Vagina (tissue), 2 donors: ENCODE results near the gene MAMDC2. TPM values are rescaled to one million over a fixed set of nuclear protein-coding genes. Genes with fewer than 3 reads are reported as not detected.
"Not testable (repeated sequence)": the region's sequence is repeated elsewhere in the genome, so short reads cannot be mapped to it uniquely, and the experiment has no call there.

Experiments used
- DNase-seq, 2 donors: peaks; one replicate each; pipeline ENCODE4 v3.0.0-alpha.2; 2017; ENCODE audit errors: extremely low spot score in 2 of 2
- H3K27ac ChIP-seq: fragments of 200-600 bp; sonication (generic); one replicate; pipeline ENCODE4 v1.5.1; 2019
- H3K27me3 ChIP-seq: fragments of 200-600 bp; sonication (generic); one replicate; pipeline ENCODE4 v1.5.1; 2019
- H3K36me3 ChIP-seq, 2 donors: fragments of 200-600 bp; sonication (generic); one replicate each; pipeline ENCODE4 v1.5.1; 2017 to 2019
- H3K4me1 ChIP-seq: fragments of 200-600 bp; sonication (generic); one replicate; pipeline ENCODE4 v1.5.1; 2019
- H3K4me3 ChIP-seq, 2 donors: fragments of 200-600 bp; sonication (generic); 1 replicate in 1 of 2; 2 replicates in 1 of 2; pipeline ENCODE4 v1.5.1; 2016 to 2019
- H3K9me3 ChIP-seq: fragments of 200-600 bp; sonication (generic); one replicate; pipeline ENCODE4 v1.5.1; 2019
- CTCF ChIP-seq, 3 experiments: fragments of 450-650 bp in 2 of 3; fragments of 200-600 bp in 1 of 3; sonication (generic) in 1 of 3; IDR thresholded peaks; one replicate each; pipeline ENCODE4 v1.5.1; 2017 to 2019; ENCODE audit warnings: antibody characterized with exemption in 3 of 3, mild to moderate bottlenecking in 2 of 3, moderate library complexity in 2 of 3
- POLR2A ChIP-seq, 2 donors: fragments of 450-650 bp; IDR thresholded peaks; one replicate each; pipeline ENCODE4 v1.6.1; 2017; ENCODE audit warnings: antibody characterized with exemption in 2 of 2, mild to moderate bottlenecking in 2 of 2, moderate library complexity in 2 of 2
- POLR2AphosphoS5 ChIP-seq, 2 donors: sonication (generic); formaldehyde crosslinking; IDR thresholded peaks; one replicate each; pipeline ENCODE4 v1.9.0; 2017; ENCODE audit warnings: antibody characterized with exemption in 2 of 2, mild to moderate bottlenecking in 2 of 2, low read depth in 1 of 2; ENCODE audit not compliant: insufficient read depth in 1 of 2
- intact Hi-C: fragments of 100-400 bp; cut with DNase I; formaldehyde crosslinking; loops from one replicate; pipeline ENCODE4 v1.15.1; 2023
- total RNA-seq: library from RNA; depleted of rRNA; stranded (reverse); fragments of >200 nt; gene quantifications from one replicate; pipeline ENCODE4 v1.2.3, GENCODE V29; 2016

Gene MAMDC2
- total RNA-seq, 1 donor from 2014 or later: 38.5 TPM

DNA sequence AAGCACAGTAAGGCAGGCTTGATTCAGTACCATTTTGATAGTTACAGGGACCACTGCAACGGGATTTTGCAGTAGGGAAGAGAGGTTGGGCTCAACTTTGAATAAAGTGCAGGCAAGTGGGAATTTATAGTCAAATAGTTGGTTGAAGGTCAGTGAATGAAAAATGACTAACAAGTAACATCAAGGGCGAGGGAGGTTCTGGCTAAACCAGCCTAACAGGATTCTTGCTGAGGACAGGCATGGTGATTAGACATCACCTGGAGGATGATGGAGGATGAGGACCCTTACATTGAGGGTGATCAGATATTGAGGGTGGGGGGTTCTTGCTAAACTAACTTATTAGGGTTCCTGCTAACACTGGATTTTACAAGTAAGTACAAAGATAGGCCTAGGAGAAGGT lies 149.1 kb downstream of the MAMDC2 start:
- DNase-seq: no peak
- Histone ChIP-seq H3K9me3 (no peaks in the 10 kb centered on the region), H3K36me3 (no peaks in the 10 kb centered on the region), H3K27ac (no peak overlapping the region), H3K4me3 (no peak overlapping the region), H3K4me1 (no peaks in the 10 kb centered on the region), H3K27me3 (no peaks in the 10 kb centered on the region)
- TF ChIP-seq CTCF (IDR thresholded peaks at IDR 0.05) (no peak), POLR2AphosphoS5 (IDR thresholded peaks at IDR 0.05; ENCODE audit: insufficient read depth in 1 of 2, low read depth in 1 of 2) (peak in 1 of 2 donors; percentile 39), POLR2A (IDR thresholded peaks at IDR 0.05) (no peak)
- intact Hi-C loops: no loop called here

GRCh38 chr9:70195456-70195855 lies 151.8 kb downstream of the MAMDC2 start:
- Histone ChIP-seq H3K4me3 (no peak overlapping the region), H3K27ac (no peak overlapping the region), H3K9me3 (no peaks in the 10 kb centered on the region), H3K36me3 (no peaks in the 10 kb centered on the region), H3K4me1 (no peaks in the 10 kb centered on the region), H3K27me3 (no peaks in the 10 kb centered on the region)
- TF ChIP-seq POLR2A (IDR thresholded peaks at IDR 0.05): no peak
- TF ChIP-seq POLR2AphosphoS5 (IDR thresholded peaks at IDR 0.05; ENCODE audit: insufficient read depth in 1 of 2, low read depth in 1 of 2): no peak
- no peak for TF ChIP-seq CTCF (IDR thresholded peaks at IDR 0.05)
- intact Hi-C loops: no loop called here
- DNase-seq: no peak

DNA sequence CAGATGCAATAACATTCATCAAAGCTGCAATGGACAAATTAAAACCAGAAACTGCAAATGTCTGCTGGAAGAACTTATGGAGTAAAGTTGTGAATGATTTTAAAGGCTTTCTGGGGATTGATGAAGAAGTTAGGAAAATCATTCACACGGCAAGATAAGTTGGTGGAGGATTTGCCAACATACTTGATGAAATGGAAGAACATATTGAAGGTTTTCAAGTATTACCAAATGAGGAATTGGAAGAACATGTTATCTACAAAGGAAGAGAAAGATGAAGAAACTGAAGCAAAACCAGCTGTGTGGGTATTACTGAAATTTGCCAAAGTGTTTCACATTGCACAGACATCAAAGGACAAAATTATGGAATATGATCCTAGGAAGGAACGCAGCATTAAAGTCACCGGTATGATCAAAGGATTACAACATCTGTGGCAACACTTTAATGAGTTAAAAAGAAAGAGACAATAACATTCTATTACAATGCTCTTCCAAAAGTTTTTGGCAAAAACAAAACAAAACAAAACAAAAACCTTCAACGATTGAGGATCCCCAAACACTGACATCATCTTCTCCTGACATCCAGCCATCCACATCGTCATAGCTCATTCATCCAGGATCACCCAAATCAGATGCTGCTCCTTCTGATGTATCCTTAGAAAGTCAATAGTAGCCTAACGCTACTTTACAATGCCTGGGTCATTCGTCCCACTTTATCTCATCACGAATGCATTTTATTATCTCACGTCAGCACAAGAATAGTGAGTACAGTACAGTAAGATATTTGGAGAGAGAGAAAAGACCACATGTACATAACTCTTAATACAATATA lies 153.8 kb downstream of the MAMDC2 start:
- Histone ChIP-seq H3K4me1 (no peaks in the 10 kb centered on the region), H3K36me3 (no peaks in the 10 kb centered on the region), H3K4me3 (no peak overlapping the region), H3K9me3 (no peaks in the 10 kb centered on the region), H3K27ac (no peak overlapping the region), H3K27me3 (no peaks in the 10 kb centered on the region)
- DNase-seq: no peak
- TF ChIP-seq POLR2A (IDR thresholded peaks at IDR 0.05): no peak
- TF ChIP-seq POLR2AphosphoS5 (IDR thresholded peaks at IDR 0.05; ENCODE audit: insufficient read depth in 1 of 2, low read depth in 1 of 2): peak in 1 of 2 donors; percentile 10
- intact Hi-C loops: no loop called here

- H3K27ac ChIP-seq, H3K27me3 ChIP-seq, H3K4me1 ChIP-seq, H3K36me3 ChIP-seq, H3K9me3 ChIP-seq, intact Hi-C loops, DNase-seq, H3K4me3 ChIP-seq: not testable (repeated sequence)
Measured at GRCh38 chr9:70204743-70205142, 161.1 kb downstream of the MAMDC2 start.

- no peak overlapping the region for H3K4me3 ChIP-seq
Measured at GRCh38 chr9:70205366-70206020, 161.8 kb downstream of the MAMDC2 start.

More at GRCh38 chr9:70205366-70206020, 161.8 kb downstream of the MAMDC2 start:
- Histone ChIP-seq H3K4me1 (no peaks in the 10 kb centered on the region), H3K36me3 (no peaks in the 10 kb centered on the region), H3K27me3 (no peaks in the 10 kb centered on the region), H3K27ac (no peak overlapping the region), H3K9me3 (no peaks in the 10 kb centered on the region)
- TF ChIP-seq POLR2AphosphoS5 (IDR thresholded peaks at IDR 0.05; ENCODE audit: insufficient read depth in 1 of 2, low read depth in 1 of 2) (peak in 1 of 2 donors; percentile 15), CTCF (IDR thresholded peaks at IDR 0.05) (no peak)
- DNase-seq: no peak
- intact Hi-C loops: no loop called here
